G401.6 (cell line): ENCODE results near the gene CNNM1.

Experiments
- FAIRE-seq: peaks from 2 replicates; lab custom pipeline; 2012; peaks lifted over from hg19 to GRCh38; lab: Jason Lieb, UNC

CNNM1 gene

DNA sequence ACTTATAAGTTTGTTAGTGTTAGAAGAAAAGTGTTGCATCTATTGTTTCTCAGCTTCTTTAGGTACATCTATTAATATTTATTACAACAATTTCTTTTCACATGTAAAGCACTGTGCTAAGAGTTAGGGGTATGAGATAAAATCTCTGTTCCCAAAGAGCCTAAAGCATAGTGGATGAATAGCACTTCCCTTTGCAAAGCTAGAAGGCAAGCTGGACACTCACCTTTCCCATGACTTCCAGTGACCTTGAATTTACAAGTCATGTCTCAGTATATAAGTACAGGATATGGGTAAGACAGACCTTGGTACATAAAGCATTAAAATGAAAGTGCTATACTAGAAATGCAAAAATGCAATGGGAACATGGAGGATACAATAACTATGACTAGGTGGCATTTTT lies 8.7 kb downstream of the CNNM1 start:
- FAIRE-seq = no peak

- FAIRE-seq = no peak
These were observed 9.9 kb downstream of the CNNM1 start for GRCh38 chr10:99339077-99339476.

- FAIRE-seq = no peak
These were observed 10.4 kb downstream of the CNNM1 start for GRCh38 chr10:99339563-99340047.

- FAIRE-seq = no peak
These were observed 11.5 kb downstream of the CNNM1 start for GRCh38 chr10:99340650-99341049.

DNA sequence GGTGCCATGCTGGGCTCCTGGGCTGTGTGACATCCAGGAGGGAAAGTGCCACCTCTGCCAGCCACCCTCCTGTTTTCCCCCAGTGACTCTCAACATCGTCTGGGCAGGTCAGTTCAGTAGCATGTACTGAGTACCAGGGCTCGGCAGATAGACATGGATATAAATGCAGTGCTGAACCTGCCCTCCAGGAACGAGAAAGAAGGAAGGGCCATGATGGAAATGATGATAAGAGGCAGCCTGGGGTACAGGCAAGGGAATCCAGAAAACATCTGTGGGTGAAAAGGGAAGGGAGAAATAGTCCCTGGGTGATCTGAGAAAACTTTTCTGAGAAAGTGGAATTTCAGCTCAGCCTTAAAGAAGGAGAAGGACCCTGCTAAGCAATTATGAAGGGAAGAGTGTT lies 12.1 kb downstream of the CNNM1 start:
- FAIRE-seq = no peak

DNA sequence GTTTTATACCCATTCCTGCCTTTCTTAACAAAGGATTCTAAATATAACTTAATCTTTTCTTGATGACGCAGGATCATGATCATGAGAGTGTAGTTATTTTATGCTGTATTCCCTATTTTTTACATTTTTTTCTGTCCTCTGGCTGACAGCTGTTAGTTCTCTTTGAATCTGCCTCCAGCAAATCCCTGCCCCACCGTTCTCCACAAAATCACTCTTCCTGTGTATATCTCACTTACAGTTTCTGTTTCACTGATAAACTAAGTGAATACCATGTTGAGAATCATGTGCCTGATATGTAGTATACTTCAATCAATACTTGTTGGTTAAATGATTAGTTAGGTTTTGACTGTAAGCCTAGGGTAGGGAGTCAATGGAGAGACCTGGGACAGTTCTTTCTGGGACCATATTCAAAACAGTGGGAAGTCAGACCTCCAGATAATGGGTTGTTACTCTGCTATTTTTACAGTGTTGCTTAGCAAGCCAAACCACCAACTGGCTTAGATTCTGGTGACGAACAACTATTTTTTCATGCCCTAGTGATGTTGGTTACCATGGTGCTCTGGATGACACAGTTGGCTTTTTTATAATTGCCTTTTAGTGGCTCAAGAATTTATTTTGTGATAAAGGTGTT lies 12.8 kb downstream of the CNNM1 start:
- no peak for FAIRE-seq

DNA sequence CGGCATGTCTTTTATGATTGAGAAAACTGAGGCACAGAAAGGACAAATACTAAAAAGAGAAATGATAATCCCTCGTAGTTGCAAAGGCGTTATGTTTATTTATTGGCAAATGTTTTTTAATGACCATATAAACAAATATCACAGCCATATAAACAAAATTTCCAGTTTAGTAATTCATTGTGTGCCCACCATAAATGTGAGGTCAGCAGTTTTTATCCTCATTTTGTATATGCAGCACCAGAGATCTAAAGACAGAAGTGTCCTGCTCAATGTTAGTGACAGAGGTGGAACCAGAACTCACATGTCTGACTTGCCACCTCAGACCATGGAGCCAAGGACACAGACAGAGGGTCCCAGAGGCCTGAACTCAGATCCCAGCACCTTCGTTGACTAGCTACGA lies 14.1 kb downstream of the CNNM1 start:
- no peak for FAIRE-seq

DNA sequence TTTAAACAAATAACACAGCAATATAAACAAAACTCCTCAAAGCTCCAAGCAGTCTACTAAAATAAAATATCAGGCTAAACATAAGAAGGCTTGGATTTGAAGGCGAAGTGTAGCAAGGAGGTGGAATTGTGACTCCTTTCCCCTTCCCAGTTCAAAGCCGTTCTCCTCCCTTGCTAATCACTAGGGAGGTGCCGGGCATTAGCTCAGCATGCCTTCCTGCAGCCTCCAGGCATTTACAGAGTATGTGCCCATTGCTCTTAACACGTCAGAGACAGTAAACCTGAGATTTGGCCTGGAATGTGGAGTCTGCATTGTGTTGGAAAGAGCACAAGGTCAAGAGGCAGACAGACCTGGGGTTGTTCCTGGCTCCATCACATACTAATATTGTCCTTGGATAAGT lies 15.6 kb downstream of the CNNM1 start:
- FAIRE-seq = no peak

DNA sequence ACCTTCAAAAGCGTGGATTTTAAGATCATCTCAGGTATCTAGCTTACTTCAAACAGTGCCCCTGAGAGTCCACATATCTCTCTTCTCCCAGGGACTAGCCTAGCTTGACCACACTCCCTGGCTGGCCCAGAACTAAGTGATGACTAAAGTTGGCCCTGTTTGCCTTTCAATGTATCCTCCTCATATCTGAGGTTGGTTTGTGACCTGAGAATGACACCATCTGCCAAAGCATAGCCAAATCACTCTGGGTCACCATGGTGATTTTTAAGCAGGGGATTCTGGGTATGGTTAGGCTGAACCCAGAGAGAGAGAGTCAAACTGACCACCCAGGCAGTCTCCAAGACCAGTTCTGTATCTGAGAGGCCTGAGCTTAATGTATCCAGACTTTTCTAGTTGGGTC lies 16.2 kb downstream of the CNNM1 start:
- no peak for FAIRE-seq

GRCh38 chr10:99346247-99346646 lies 17.1 kb downstream of the CNNM1 start:
- FAIRE-seq = no peak

GRCh38 chr10:99347672-99348071 lies 18.5 kb downstream of the CNNM1 start:
- FAIRE-seq = no peak

DNA sequence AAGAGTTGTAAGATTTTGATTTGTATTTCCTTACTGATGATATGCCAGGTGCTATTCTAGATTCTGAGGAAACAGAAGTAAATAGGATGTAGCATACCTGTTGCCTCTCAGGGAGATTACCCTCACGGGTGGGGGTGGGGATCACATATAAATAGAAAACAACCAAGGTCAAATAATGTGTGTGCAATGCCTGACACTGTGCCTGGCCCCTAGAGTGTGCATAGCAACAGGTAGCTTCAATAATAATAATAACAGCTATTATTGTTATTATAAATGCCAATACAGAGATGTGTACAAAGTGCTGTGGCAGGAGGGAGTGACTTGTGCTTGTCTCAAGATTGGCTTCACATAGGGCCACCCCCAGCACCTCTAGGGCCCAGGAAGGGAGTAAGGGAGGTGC lies 24.0 kb downstream of the CNNM1 start:
- FAIRE-seq = no peak

- no peak for FAIRE-seq
These were observed 28.5 kb downstream of the CNNM1 start for GRCh38 chr10:99357691-99358090.

- no peak for FAIRE-seq
These were observed 28.9 kb downstream of the CNNM1 start for GRCh38 chr10:99358101-99358500.

DNA sequence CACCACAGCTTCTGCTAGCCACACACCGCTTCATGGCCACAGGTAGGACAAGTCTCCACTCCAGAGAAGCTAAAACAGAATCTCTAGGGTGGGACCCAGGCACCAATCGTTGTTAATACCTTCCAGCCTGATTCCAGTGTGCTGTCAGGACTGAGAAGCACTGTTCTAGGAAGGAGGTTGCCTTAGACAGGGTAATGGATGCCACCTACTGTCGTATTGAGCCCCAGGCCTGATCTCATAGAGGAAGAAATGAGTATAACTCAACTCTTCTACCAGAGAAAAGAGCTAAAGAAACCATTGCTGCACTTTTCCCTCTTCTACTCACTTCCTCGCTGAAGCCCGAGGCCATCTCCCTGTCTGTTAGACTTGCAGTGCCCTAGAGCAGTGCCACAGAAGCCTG lies 31.8 kb downstream of the CNNM1 start:
- FAIRE-seq = no peak

DNA sequence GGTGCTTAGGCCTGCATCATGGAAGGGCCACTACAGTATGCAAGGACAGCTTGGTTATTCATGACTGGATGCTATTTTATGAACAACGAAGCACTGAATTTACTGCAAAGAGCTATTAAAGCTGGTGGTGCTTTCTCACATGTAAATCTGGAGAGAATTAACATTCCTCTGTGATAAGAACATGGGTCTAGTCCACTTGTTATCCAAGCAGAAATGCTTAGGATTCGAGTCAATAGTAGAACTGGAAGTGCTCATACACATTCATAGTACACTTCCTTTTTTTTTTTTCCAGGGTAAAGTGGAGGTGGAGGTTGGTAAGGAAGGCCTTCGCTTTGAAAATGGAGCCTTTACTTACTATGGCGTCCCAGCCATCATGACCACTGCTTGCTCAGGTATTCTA lies 35.0 kb downstream of the CNNM1 start:
- FAIRE-seq = no peak

GRCh38 chr10:99365311-99365710 lies 36.2 kb downstream of the CNNM1 start:
- FAIRE-seq = no peak

DNA sequence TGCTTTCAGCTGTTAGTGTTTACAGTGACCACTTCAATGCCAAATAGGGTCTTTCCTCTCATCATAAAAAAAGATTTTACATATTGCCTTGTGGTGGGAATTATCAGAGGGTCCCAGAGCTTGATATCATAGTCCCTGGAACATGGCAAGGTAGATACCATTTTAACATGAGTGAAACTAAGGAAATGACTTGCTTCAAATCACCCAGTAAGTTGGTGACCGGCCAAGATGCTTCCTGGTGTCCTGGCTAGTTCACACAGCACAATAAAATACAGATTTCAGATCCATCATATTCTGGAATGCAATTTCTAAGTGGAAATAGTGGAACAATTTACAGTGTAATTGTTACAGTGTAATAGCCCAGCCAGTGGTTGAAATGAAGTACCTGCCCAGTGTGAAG lies 36.6 kb downstream of the CNNM1 start:
- FAIRE-seq = no peak

DNA sequence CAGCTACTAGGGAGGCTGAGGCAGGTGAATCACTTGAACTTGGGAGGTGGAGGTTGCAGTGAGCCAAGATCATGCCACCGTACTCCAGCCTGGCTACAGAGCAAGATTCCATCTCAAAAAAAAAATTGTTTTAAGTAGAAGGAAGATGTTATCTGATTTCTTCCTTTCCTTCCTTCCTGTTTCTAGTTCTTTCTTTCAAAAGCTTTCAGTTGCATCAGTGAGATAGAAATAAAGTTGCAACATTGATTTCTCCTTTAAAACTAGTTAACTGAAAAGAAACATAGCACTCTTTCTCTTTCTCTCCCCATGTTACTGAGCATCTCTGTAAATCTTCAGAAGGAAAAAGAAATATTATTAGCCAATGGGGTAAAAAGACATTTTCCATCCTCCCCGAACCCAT lies 37.5 kb downstream of the CNNM1 start:
- FAIRE-seq = no peak

DNA sequence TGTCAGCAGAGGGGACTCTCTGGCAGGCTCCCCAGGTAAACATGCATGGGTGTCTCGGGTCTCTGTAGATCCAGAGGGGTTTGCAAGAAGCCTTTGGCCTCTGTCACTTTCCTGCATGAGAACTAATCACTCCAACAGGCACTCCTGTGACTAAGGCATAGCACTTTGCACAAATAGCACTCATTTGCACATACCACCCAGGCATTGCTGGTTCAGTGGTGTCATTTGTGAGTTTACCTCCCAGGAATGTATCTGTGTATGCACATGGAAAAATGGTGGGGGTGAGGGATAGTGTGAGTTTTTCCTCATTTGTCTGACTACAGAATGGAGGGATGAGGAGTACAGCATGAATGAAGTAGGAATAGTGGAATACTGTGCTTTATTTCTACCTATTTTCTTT lies 39.5 kb downstream of the CNNM1 start:
- FAIRE-seq = no peak

GRCh38 chr10:99369126-99369525 lies 40.0 kb downstream of the CNNM1 start:
- no peak for FAIRE-seq

DNA sequence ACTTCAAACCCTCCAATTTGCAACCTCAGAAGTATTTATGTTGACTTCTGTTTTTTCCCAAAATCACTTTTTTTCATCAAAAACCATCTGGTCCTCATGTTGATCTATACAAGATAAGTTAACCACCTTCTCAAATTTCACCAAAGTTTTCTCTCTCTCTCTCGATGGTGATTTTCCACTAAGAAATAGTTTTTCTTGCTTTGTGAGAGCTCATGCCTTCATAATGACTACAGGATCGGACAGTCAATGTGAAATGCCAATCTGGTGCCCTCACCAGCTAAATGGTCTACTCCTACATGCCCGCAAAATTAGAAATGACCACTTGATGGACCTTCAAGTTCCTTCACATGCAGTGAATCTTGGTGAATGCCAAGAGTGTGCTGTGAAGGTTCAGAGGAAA lies 40.4 kb downstream of the CNNM1 start:
- no peak for FAIRE-seq

DNA sequence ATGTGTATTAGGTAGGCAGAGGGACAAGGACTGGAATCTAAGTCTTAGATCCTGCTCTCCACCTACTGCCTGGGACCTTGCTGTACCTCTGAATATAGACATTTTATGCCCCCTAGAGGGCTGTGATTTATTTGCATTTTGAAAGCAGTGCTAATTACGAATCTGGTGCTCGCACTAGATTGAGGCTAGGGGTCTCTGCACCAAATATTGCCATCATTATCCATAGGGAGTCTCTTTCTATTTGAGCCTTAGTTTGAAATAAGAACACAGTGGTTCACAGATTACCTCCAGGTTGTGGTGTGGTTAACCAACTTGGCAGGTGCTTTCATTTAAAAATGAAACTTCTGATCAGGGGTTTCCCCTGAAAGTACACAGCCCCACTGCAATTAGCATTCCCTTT lies 41.8 kb downstream of the CNNM1 start:
- no peak for FAIRE-seq

- no peak for FAIRE-seq
These were observed 43.6 kb downstream of the CNNM1 start for GRCh38 chr10:99372546-99373271.
